SU-DHL-6 (cell line): ENCODE measurements around the gene YBX2.

ENCODE experiments used
- H2AFZ ChIP-seq: fragments of 200-600 bp; sonication (generic); 2 replicates; pipeline ENCODE4 v1.6.1; 2014; ENCODE audit warnings: low read depth, mild to moderate bottlenecking, moderate library complexity, mixed read lengths, antibody characterized with exemption, low read length; ENCODE audit not compliant: severe bottlenecking
- H3F3A ChIP-seq: fragments of 200-600 bp; shearing (Covaris generic); 2 replicates; pipeline ENCODE4 v1.6.0; 2016; ENCODE audit warnings: antibody characterized with exemption, mild to moderate bottlenecking; ENCODE audit not compliant: insufficient read depth
- H3K27ac ChIP-seq: fragments of 200-600 bp; sonication (generic); 2 replicates; pipeline ENCODE4 v1.5.1; 2016; ENCODE audit warnings: low read depth, mild to moderate bottlenecking, low read length, moderate library complexity, mixed read lengths
- H3K27me3 ChIP-seq: fragments of 200-600 bp; sonication (generic), shearing (Covaris generic); 2 replicates; pipeline ENCODE4 v1.6.0; 2014; ENCODE audit warnings: mild to moderate bottlenecking, low read length
- H3K36me3 ChIP-seq: fragments of 200-600 bp; sonication (generic); 2 replicates; pipeline ENCODE4 v1.6.1; 2014; ENCODE audit warnings: mild to moderate bottlenecking, low read length, mixed read lengths
- H3K4me2 ChIP-seq: fragments of 300-600, 200-600 bp; shearing (Covaris generic), sonication (generic); 2 replicates; pipeline ENCODE4 v1.6.0; 2014; ENCODE audit warnings: low read length, low read depth, mild to moderate bottlenecking; ENCODE audit not compliant: poor library complexity, severe bottlenecking
- H3K4me3 ChIP-seq: fragments of 200-600 bp; sonication (generic); 2 replicates; pipeline ENCODE4 v1.5.1; 2014; ENCODE audit warnings: antibody characterized with exemption, low read length, mild to moderate bottlenecking, mixed read lengths; ENCODE audit not compliant: insufficient read depth, poor library complexity, severe bottlenecking
- H3K79me2 ChIP-seq: fragments of 200-600 bp; sonication (generic); 2 replicates; pipeline ENCODE4 v1.6.1; 2014; ENCODE audit warnings: mild to moderate bottlenecking, low read length, moderate library complexity; ENCODE audit not compliant: insufficient read depth
- H3K9ac ChIP-seq: fragments of 200-600 bp; sonication (generic); 2 replicates; pipeline ENCODE4 v1.7.0; 2014; ENCODE audit warnings: mild to moderate bottlenecking, low read length
- H3K9me2 ChIP-seq: fragments of 200-600 bp; sonication (generic); replicated peaks from 2 replicates; pipeline ENCODE4 v1.6.1; 2014; ENCODE audit warnings: low read length; ENCODE audit not compliant: insufficient read depth
- H3K9me3 ChIP-seq: fragments of 200-600 bp; sonication (generic); 2 replicates; pipeline ENCODE4 v1.6.1; 2014; ENCODE audit warnings: low read length, mixed read lengths; ENCODE audit not compliant: insufficient read depth
- H4K20me1 ChIP-seq: fragments of 200-600 bp; sonication (generic); 2 replicates; pipeline ENCODE4 v1.6.1; 2014; ENCODE audit warnings: low read depth, mild to moderate bottlenecking, antibody characterized with exemption, low read length, moderate library complexity, mixed read lengths
- EZH2phosphoT487 ChIP-seq: fragments of 200-600 bp; sonication (generic), shearing (Covaris generic); conservative IDR thresholded peaks from 2 replicates; pipeline ENCODE4 v1.6.1; 2018; ENCODE audit warnings: mild to moderate bottlenecking, antibody characterized with exemption, low read length, moderate library complexity, mixed read lengths
- TF ChIP-seq, protein P1 (sequence below): fragments of 200-600 bp; sonication (generic); IDR thresholded peaks from one replicate; pipeline ENCODE4 v1.5.1; 2017; ENCODE audit warnings: antibody characterized with exemption, mild to moderate bottlenecking, low read length, moderate library complexity; ENCODE audit not compliant: insufficient read depth, poor library complexity, severe bottlenecking

Gene YBX2

GRCh38 chr17:7261379-7262191, 32.9 kb downstream of the YBX2 start:
- H3K4me3 ChIP-seq, result no peak overlapping the region
- no peaks in the 10 kb centered on the region for H4K20me1 ChIP-seq
- H3K27ac ChIP-seq, result no peak overlapping the region
- H3F3A ChIP-seq, result no peaks in the 10 kb centered on the region
- H3K9me2 ChIP-seq, result no peaks in the 10 kb centered on the region
- no peaks in the 10 kb centered on the region for H3K9me3 ChIP-seq
- H3K9ac ChIP-seq, result no peak overlapping the region
- H3K4me2 ChIP-seq, result no peak overlapping the region
- TF ChIP-seq EZH2phosphoT487, result no peak
- TF ChIP-seq, protein P1, sequence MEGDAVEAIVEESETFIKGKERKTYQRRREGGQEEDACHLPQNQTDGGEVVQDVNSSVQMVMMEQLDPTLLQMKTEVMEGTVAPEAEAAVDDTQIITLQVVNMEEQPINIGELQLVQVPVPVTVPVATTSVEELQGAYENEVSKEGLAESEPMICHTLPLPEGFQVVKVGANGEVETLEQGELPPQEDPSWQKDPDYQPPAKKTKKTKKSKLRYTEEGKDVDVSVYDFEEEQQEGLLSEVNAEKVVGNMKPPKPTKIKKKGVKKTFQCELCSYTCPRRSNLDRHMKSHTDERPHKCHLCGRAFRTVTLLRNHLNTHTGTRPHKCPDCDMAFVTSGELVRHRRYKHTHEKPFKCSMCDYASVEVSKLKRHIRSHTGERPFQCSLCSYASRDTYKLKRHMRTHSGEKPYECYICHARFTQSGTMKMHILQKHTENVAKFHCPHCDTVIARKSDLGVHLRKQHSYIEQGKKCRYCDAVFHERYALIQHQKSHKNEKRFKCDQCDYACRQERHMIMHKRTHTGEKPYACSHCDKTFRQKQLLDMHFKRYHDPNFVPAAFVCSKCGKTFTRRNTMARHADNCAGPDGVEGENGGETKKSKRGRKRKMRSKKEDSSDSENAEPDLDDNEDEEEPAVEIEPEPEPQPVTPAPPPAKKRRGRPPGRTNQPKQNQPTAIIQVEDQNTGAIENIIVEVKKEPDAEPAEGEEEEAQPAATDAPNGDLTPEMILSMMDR, result no peak
- H2AFZ ChIP-seq, result no peak overlapping the region
- no peaks in the 10 kb centered on the region for H3K79me2 ChIP-seq
- 0 out of 2 replicates have a peak, but pooled peaks cover 2% of the 10 kb centered on the region for H3K36me3 ChIP-seq
- no peaks in the 10 kb centered on the region for H3K27me3 ChIP-seq

DNA sequence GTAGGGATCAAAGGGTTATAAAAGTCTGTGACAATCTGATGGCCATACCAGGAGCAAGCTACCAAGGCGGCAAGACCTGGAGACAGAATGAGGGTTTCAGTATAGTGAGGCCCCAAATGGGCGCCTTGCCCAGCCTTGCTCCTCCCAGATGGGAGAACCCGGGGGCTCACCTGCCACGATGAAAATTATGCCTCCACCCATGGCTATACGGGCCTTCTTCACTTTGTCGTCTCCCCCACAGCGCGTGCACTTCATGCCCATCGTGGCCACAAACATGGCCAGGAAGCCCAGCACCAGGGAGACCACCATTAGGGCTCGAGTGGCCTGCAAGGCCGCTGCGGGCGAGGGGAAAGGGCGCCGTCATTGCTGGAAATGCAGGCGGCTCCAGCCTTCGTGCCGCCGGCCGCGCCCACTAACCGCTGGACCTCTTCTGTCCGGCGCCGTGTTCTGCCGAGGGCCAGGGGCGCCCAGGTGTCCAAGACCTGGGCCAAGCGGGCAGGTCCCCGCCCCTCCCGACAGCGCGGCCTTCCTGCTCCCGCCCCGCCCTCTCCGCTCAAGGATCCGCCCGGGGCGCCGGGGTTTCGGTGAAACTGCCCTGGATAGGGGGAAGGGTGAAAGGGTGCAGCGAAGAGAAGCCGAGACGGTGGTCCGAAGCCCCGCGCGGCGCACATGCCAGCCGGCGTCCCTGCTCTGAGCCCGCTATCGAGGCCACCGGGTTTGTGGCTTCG, 33.6 kb downstream of the YBX2 start:
- no peaks in the 10 kb centered on the region for H3K79me2 ChIP-seq
- H3K9me3 ChIP-seq, result no peaks in the 10 kb centered on the region
- TF ChIP-seq, protein P1, result no peak
- TF ChIP-seq EZH2phosphoT487, result no peak
- H3F3A ChIP-seq, result no peaks in the 10 kb centered on the region
- 0 out of 2 replicates have a peak, but pooled peaks cover 2% of the 10 kb centered on the region for H3K36me3 ChIP-seq
- H4K20me1 ChIP-seq, result no peaks in the 10 kb centered on the region
- no peak overlapping the region for H3K4me3 ChIP-seq
- no peaks in the 10 kb centered on the region for H3K27me3 ChIP-seq
- no peak overlapping the region for H3K9ac ChIP-seq
- H2AFZ ChIP-seq, result no peak overlapping the region
- no peak overlapping the region for H3K4me2 ChIP-seq
- H3K27ac ChIP-seq, result no peak overlapping the region
- no peaks in the 10 kb centered on the region for H3K9me2 ChIP-seq

GRCh38 chr17:7260151-7260550, 34.3 kb downstream of the YBX2 start:
- no peak overlapping the region for H3K4me2 ChIP-seq
- H3K9ac ChIP-seq, result no peak overlapping the region
- no peak overlapping the region for H2AFZ ChIP-seq

More at GRCh38 chr17:7260151-7260550, 34.3 kb downstream of the YBX2 start:
- H3K27me3 ChIP-seq, result no peaks in the 10 kb centered on the region
- H3K9me2 ChIP-seq, result no peaks in the 10 kb centered on the region
- no peaks in the 10 kb centered on the region for H3K79me2 ChIP-seq
- H3K9me3 ChIP-seq, result no peaks in the 10 kb centered on the region
- H3F3A ChIP-seq, result no peaks in the 10 kb centered on the region
- 0 out of 2 replicates have a peak, but pooled peaks cover 2% of the 10 kb centered on the region for H3K36me3 ChIP-seq
- H4K20me1 ChIP-seq, result no peaks in the 10 kb centered on the region
- no peak overlapping the region for H3K27ac ChIP-seq
- TF ChIP-seq EZH2phosphoT487, result no peak
- TF ChIP-seq, protein P1, result no peak
- H3K4me3 ChIP-seq, result no peak overlapping the region
